ENCODE measurements around the gene TRIM28. TPM values are rescaled to one million over a fixed set of nuclear protein-coding genes. Genes with fewer than 3 reads are reported as not detected.

TRIM28 gene
- total RNA-seq, 1 donor from 2014 or later, result 454 TPM

GRCh38 chr19:58520257-58520599 is 23.6 kb upstream of the TRIM28 start:
- peak overlapping the region; percentile 86 for H3K4me3 ChIP-seq (ENCODE audit: low read depth, low read length)
- DNase-seq (ENCODE audit: low read depth), result no peak
- no peak for TF ChIP-seq CTCF (conservative IDR thresholded peaks at IDR 0.05; ENCODE audit: low read depth, low read length)

- no peak for TF ChIP-seq CTCF (conservative IDR thresholded peaks at IDR 0.05; ENCODE audit: low read depth, low read length)
- no peak overlapping the region for H3K4me3 ChIP-seq (ENCODE audit: low read depth, low read length)
- no peak for DNase-seq (ENCODE audit: low read depth)
Observed at GRCh38 chr19:58521651-58522050, 22.2 kb upstream of the TRIM28 start.

- TF ChIP-seq CTCF (conservative IDR thresholded peaks at IDR 0.05; ENCODE audit: low read depth, low read length), result no peak
- H3K4me3 ChIP-seq (ENCODE audit: low read depth, low read length), result no peak overlapping the region
- DNase-seq (ENCODE audit: low read depth), result no peak
Observed at GRCh38 chr19:58522709-58523108, 21.2 kb upstream of the TRIM28 start.

- H3K4me3 ChIP-seq (ENCODE audit: low read depth, low read length), result no peak overlapping the region
- no peak for DNase-seq (ENCODE audit: low read depth)
- TF ChIP-seq CTCF (conservative IDR thresholded peaks at IDR 0.05; ENCODE audit: low read depth, low read length), result no peak
Observed at GRCh38 chr19:58529405-58529804, 14.5 kb upstream of the TRIM28 start.

GRCh38 chr19:58531034-58531840 is 12.6 kb upstream of the TRIM28 start:
- no peak for DNase-seq (ENCODE audit: low read depth)
- H3K4me3 ChIP-seq (ENCODE audit: low read depth, low read length), result no peak overlapping the region
- no peak for TF ChIP-seq CTCF (conservative IDR thresholded peaks at IDR 0.05; ENCODE audit: low read depth, low read length)

- DNase-seq (ENCODE audit: low read depth), result no peak
- H3K4me3 ChIP-seq (ENCODE audit: low read depth, low read length), result no peak overlapping the region
- TF ChIP-seq CTCF (conservative IDR thresholded peaks at IDR 0.05; ENCODE audit: low read depth, low read length), result no peak
Observed at GRCh38 chr19:58535857-58536256, 8.0 kb upstream of the TRIM28 start.
